ENCODE measurements around the gene TMEM33. TPM values are rescaled to one million over a fixed set of nuclear protein-coding genes. Genes with fewer than 3 reads are reported as not detected.

Gene TMEM33
- total and polyA plus RNA-seq, 4 donors: 20.8 to 49.0 (median 31.7) TPM

- no peak overlapping the region for H3K27ac ChIP-seq (ENCODE audit: low read depth in 1 of 2, low read length in 2 of 2)
- no peak for DNase-seq (ENCODE audit: low spot score)
- H3K27me3 ChIP-seq (ENCODE audit: control insufficient read depth in 4 of 4, insufficient read depth in 4 of 4, low read length in 3 of 4): no peaks in the 10 kb centered on the region
- H3K36me3 ChIP-seq (ENCODE audit: control insufficient read depth in 4 of 4, insufficient read depth in 3 of 4, low read depth in 1 of 4, low read length in 3 of 4): peaks cover 0 to 20% (median 2%) of the 10 kb centered on the region in 4 donors
- no peaks in the 10 kb centered on the region for H3K9me3 ChIP-seq (ENCODE audit: control insufficient read depth in 4 of 4, low read length in 3 of 4)
- no peak overlapping the region for H3K9ac ChIP-seq (ENCODE audit: low read depth in 1 of 2, low read length in 2 of 2)
- peaks cover 6 to 28% (median 22%) of the 10 kb centered on the region in 4 donors for H3K4me1 ChIP-seq (ENCODE audit: control insufficient read depth in 4 of 4, insufficient read depth in 4 of 4, low read length in 3 of 4)
- no peak overlapping the region for H3K4me3 ChIP-seq (ENCODE audit: low read depth in 1 of 3, low read length in 3 of 3)
- TF ChIP-seq FOXA2 (IDR thresholded peaks at IDR 0.05): no peak
- TF ChIP-seq FOXA1 (IDR thresholded peaks at IDR 0.05): no peak
- TF ChIP-seq EGR1 (IDR thresholded peaks at IDR 0.05; ENCODE audit: low read depth in 2 of 2): no peak
- no peak for TF ChIP-seq TAF1 (conservative IDR thresholded peaks at IDR 0.05)
- no peak for TF ChIP-seq JUND (IDR thresholded peaks at IDR 0.05)
- TF ChIP-seq RAD21 (IDR thresholded peaks at IDR 0.05): no peak
- no peak for TF ChIP-seq YY1 (IDR thresholded peaks at IDR 0.05)
These were observed 5.6 kb downstream of the TMEM33 start for GRCh38 chr4:41940834-41941233.

GRCh38 chr4:41943506-41943905 lies 8.3 kb downstream of the TMEM33 start:
- Histone ChIP-seq H3K4me3 (ENCODE audit: low read depth in 1 of 3, low read length in 3 of 3) (no peak overlapping the region), H3K27me3 (ENCODE audit: control insufficient read depth in 4 of 4, insufficient read depth in 4 of 4, low read length in 3 of 4) (no peaks in the 10 kb centered on the region), H3K27ac (ENCODE audit: low read depth in 1 of 2, low read length in 2 of 2) (no peak overlapping the region), H3K9me3 (ENCODE audit: control insufficient read depth in 4 of 4, low read length in 3 of 4) (no peaks in the 10 kb centered on the region), H3K36me3 (ENCODE audit: control insufficient read depth in 4 of 4, insufficient read depth in 3 of 4, low read depth in 1 of 4, low read length in 3 of 4) (peaks cover 1 to 28% (median 7%) of the 10 kb centered on the region in 4 donors), H3K9ac (ENCODE audit: low read depth in 1 of 2, low read length in 2 of 2) (no peak overlapping the region), H3K4me1 (ENCODE audit: control insufficient read depth in 4 of 4, insufficient read depth in 4 of 4, low read length in 3 of 4) (peaks cover 0 to 13% (median 11%) of the 10 kb centered on the region in 4 donors)
- TF ChIP-seq GABPA (IDR thresholded peaks at IDR 0.05 in 1 of 2, conservative IDR thresholded peaks at IDR 0.05 in 1 of 2) (no peak), MAX (IDR thresholded peaks at IDR 0.05) (no peak), YY1 (IDR thresholded peaks at IDR 0.05) (no peak), FOXA2 (IDR thresholded peaks at IDR 0.05) (no peak), HNF4G (IDR thresholded peaks at IDR 0.05) (no peak), TAF1 (conservative IDR thresholded peaks at IDR 0.05) (no peak), ZBTB33 (IDR thresholded peaks at IDR 0.05) (no peak), SP1 (IDR thresholded peaks at IDR 0.05) (no peak), FOXA1 (IDR thresholded peaks at IDR 0.05) (no peak), JUND (IDR thresholded peaks at IDR 0.05) (no peak), ATF3 (IDR thresholded peaks at IDR 0.05) (no peak), NR2F2 (IDR thresholded peaks at IDR 0.05) (no peak), RXRA (IDR thresholded peaks at IDR 0.05) (no peak)
- TF ChIP-seq, protein P1, sequence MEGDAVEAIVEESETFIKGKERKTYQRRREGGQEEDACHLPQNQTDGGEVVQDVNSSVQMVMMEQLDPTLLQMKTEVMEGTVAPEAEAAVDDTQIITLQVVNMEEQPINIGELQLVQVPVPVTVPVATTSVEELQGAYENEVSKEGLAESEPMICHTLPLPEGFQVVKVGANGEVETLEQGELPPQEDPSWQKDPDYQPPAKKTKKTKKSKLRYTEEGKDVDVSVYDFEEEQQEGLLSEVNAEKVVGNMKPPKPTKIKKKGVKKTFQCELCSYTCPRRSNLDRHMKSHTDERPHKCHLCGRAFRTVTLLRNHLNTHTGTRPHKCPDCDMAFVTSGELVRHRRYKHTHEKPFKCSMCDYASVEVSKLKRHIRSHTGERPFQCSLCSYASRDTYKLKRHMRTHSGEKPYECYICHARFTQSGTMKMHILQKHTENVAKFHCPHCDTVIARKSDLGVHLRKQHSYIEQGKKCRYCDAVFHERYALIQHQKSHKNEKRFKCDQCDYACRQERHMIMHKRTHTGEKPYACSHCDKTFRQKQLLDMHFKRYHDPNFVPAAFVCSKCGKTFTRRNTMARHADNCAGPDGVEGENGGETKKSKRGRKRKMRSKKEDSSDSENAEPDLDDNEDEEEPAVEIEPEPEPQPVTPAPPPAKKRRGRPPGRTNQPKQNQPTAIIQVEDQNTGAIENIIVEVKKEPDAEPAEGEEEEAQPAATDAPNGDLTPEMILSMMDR (IDR thresholded peaks at IDR 0.05; ENCODE audit: low read depth, low read length, missing input control): no peak
- WGBS: 92% methylated on average over 2 of the region's 2 CpGs
- no peak for DNase-seq (ENCODE audit: low spot score)

- TF ChIP-seq RXRA (IDR thresholded peaks at IDR 0.05): no peak
- TF ChIP-seq HNF4A (conservative IDR thresholded peaks at IDR 0.05): no peak
- TF ChIP-seq RAD21 (IDR thresholded peaks at IDR 0.05): no peak
- TF ChIP-seq, protein P2, sequence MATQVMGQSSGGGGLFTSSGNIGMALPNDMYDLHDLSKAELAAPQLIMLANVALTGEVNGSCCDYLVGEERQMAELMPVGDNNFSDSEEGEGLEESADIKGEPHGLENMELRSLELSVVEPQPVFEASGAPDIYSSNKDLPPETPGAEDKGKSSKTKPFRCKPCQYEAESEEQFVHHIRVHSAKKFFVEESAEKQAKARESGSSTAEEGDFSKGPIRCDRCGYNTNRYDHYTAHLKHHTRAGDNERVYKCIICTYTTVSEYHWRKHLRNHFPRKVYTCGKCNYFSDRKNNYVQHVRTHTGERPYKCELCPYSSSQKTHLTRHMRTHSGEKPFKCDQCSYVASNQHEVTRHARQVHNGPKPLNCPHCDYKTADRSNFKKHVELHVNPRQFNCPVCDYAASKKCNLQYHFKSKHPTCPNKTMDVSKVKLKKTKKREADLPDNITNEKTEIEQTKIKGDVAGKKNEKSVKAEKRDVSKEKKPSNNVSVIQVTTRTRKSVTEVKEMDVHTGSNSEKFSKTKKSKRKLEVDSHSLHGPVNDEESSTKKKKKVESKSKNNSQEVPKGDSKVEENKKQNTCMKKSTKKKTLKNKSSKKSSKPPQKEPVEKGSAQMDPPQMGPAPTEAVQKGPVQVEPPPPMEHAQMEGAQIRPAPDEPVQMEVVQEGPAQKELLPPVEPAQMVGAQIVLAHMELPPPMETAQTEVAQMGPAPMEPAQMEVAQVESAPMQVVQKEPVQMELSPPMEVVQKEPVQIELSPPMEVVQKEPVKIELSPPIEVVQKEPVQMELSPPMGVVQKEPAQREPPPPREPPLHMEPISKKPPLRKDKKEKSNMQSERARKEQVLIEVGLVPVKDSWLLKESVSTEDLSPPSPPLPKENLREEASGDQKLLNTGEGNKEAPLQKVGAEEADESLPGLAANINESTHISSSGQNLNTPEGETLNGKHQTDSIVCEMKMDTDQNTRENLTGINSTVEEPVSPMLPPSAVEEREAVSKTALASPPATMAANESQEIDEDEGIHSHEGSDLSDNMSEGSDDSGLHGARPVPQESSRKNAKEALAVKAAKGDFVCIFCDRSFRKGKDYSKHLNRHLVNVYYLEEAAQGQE (IDR thresholded peaks at IDR 0.05): no peak
- TF ChIP-seq YY1 (IDR thresholded peaks at IDR 0.05): no peak
- TF ChIP-seq NR2F2 (IDR thresholded peaks at IDR 0.05): no peak
- H3K4me1 ChIP-seq (ENCODE audit: control insufficient read depth in 4 of 4, insufficient read depth in 4 of 4, low read length in 3 of 4): peaks cover 0 to 7% (median 6%) of the 10 kb centered on the region in 4 donors
- H3K36me3 ChIP-seq (ENCODE audit: control insufficient read depth in 4 of 4, insufficient read depth in 3 of 4, low read depth in 1 of 4, low read length in 3 of 4): peaks cover 1 to 28% (median 8%) of the 10 kb centered on the region in 4 donors
- no peak for DNase-seq (ENCODE audit: low spot score)
- no peak overlapping the region for H3K27ac ChIP-seq (ENCODE audit: low read depth in 1 of 2, low read length in 2 of 2)
- H3K9ac ChIP-seq (ENCODE audit: low read depth in 1 of 2, low read length in 2 of 2): no peak overlapping the region
- H3K4me3 ChIP-seq (ENCODE audit: low read depth in 1 of 3, low read length in 3 of 3): no peak overlapping the region
- H3K27me3 ChIP-seq (ENCODE audit: control insufficient read depth in 4 of 4, insufficient read depth in 4 of 4, low read length in 3 of 4): no peaks in the 10 kb centered on the region
- H3K9me3 ChIP-seq (ENCODE audit: control insufficient read depth in 4 of 4, low read length in 3 of 4): no peaks in the 10 kb centered on the region
These were observed 8.9 kb downstream of the TMEM33 start for GRCh38 chr4:41944089-41944488.
